Activated CD4-positive, alpha-beta T cell treated with anti-CD3 and anti-CD28 coated beads for 24 hours (primary cell): ENCODE measurements around the gene GRM4.

ENCODE experiments used
- DNase-seq, 2 donors: peaks; one replicate each; pipeline ENCODE4 v3.0.0-alpha.2; 2020; ENCODE audit warnings: low read depth in 2 of 2

Gene GRM4

DNA sequence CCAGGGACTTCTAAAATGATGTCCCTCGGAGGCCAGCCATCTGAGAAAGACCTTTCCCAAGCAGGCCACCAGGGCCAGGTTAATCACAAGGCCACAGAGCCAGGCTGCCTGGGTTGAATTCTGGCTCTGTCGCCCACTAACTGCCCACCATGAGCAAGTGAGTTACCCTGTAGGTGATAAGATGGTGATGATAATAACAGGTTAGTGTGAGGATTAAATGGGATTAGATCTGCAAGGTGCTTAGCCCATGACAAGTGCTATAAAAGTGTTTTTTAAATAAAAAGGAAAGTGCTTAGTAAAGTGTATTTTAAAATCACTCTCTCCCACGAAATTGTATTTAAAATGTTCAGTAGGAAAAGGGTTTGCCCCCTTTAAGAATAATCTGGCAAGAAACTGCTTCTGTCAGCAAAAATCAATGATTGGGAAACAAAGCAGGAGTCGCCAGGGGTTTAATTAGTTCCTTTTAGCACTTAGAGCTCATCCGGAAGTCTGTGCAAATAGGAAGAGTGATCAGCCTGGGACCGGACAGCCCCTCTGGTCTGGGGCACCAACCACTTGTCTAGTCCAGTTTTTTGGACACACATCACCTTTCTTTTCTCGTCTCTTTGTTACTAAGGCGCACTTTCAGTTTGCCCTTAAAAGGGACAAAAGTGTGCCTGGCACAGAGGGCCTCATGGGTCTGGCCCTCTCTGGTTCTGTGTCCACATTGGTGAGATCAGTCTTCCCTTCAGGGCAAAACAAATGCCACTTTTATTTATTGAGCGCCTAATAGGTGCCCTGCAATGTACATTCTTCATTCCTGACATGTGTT lies 150.4 kb downstream of the GRM4 start:
- no peak for DNase-seq

DNA sequence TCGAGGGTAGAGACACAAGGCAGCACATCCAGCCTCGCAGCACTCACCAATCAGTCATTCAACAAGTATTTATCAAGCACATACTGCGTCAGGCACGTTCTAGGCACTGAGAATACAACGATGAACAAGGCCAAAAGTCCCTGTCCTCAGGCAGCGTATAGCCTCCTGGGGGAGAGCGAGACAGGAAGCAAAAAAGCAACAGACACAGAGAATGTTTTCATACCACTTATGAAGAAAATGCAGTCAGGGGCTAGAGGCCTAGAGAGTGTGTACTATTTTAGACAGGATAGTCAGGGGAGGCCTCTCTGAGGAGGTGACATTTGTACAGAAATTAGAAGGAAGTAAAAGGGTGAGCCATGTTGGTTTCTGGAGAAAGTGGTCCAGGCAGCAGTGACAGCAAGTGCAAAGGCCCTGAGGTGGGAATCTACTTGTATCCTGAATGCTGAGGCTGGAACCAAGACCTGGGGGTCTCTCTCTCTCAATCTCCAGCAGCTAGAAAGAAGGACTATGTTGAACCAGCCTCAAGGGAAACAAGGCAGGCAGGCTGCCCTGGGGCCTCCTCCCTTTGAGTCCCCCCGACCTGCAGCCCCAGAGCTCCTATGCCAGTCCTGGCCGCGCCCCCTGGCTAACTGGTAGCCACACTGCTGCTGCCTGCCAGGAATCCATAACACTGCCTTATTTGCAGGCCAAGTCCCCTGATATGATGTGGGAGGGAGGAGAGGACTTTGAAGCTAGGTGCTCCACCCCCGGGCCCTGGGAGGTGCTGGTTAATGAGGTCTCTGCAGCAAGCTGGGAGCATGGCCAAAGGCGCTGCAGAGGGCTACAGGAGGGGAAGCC lies 151.2 kb downstream of the GRM4 start:
- DNase-seq = no peak

DNA sequence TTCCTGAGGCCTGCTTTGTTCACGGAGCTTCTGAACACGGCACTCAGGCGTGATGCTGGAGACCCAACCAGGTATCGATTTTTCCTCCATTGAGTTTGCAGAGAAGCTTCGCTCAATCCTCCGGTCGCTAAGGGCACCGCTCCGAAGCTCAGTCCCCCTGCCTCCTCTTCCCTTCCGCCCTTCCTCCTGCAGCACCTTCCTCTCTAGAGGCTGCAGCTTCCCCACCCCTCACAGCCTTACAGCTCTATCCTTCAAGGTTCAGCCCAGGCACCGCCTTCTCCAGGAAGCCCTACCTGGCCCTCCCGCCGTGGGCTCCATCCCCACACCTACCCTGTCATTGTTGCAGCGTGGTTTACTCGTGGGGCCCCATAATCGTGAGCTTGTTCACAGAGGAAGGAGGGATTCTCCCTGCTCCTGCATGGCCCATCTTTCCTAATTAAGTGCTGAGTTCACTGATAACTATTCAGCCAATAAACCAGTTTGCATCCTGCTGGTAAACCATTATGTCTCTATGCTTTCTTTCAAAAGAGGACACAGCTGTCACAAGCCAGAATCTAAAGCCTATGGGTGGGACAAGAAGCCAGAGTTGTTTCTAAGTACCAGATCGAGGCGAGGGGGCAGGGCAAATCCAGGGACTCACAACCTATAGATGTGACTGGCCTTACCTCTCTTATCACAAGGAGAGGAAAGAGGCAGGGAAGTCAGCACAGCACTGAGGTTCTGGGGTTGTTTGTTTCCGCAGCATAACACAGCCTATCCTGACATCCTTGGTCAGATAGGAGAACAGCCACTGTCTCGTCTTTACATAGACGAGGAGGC lies 152.0 kb downstream of the GRM4 start:
- no peak for DNase-seq

DNA sequence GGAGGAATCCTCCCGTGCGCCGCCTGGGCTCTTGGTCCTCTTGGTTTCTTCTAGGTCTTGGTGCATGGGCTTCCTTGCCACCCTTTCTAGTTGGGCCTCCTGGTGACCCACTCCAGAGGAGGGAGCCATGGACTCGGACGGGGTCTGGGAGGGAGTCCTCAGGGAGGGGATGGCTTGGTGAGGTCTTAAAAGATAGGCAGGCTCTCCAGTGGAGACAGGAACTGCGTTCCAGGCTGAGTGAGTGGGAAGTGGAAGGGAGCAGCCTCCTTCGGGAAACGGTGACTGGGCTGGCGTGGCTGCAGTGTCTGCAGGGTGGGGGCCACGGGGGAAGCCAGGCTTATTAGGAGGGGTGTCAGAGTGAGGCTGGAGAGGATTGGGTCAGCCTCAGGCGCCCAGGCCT lies 152.8 kb downstream of the GRM4 start:
- DNase-seq = no peak

DNA sequence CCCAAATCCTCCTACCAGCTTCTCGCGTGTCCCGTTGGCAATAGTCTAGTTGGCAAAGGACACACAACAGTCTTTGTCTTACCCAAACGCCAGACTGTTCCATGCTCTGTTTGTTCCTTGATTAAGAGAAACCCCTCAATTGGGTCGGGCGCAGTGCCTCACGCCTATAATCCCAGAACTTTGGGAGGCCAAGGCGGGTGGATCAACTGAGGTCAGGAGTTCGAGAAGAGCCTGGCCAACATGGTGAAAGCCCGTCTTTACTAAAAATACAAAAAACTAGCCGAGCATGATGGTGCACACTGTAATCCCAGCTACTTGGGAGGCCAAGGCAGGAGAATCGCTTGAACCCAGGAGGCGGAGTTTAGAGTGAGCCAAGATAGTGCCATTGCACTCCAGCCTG lies 153.7 kb downstream of the GRM4 start:
- no peak for DNase-seq

DNA sequence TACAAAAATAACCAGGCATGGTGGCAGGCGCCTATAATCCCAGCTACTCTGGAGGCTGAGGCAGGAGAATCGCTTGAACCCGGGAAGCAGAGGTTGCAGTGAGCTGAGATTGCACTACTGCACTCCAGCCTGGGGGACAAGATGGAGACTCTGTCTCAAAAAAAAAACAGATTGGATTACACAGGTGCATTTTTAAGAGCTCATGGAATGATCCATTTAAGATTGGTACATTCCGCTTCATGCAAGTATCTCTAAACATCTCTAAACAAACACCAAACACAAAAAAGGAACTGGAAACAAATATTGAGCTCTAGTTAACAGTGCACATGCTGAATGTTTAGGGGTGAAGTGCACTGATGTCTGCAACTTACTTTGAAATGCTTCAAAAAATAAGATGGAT lies 154.3 kb downstream of the GRM4 start:
- no peak for DNase-seq

DNA sequence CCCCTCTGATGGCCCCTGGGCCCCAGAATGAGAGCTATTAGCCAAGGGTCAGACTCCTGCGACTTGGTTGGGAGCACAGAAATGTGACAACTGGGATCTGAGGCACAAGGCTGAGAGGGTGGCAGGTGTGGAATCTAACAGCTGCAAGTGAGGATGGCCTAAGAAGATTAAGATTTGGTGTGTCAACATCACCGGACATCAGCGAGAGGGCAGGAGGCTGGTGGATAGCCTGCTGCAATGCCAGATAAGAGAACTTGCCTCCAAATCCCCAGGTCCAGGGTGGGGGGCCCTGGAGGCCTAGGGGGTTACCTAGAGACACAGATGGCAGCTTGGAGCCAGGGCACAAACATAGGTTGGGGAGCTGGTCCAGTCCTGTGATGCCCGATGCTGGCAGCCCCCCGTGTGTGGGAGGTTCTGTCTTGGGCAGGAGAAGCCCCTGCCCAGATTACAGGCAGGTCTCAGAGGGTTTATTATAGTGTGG lies 155.8 kb downstream of the GRM4 start:
- DNase-seq = no peak

DNA sequence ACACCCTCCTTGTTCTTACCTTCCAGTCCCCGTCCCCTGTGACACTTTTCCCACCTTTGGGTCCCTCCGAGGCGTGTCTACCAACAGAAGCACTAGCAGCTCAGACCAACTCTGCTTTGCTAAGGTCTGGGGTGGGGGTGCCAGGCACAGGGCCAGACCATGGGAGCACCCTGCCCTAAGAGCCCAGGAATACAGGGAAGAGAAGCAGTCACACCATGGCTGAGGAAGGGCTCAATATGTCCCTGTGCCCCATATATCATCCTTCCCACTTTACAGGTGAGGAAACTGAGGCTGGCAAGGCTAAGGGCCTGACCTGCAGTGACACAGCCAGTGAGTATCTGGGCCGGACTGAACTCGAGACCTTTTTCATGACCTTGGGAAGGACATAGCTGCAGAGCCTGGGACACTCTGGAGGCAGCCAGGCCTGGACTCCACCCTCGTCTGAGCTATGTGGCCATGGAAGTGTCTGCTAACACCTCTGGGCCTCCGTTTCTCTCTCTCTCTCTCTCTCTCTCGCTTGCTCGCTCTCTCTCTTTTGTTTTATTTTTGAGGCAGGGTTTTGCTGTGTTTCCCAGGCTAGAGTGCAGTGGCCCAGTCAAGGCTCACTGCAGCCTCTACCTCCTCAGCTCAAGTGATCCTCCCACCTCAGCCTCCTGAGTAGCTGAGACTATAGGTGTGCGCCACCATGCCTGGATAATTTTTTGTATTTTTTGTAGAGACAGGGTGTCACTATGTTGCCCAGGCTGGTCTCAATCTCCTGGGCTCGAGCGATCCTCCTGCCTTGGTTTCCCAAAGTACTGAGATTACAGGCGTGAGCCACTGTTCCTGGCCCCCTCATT lies 156.7 kb downstream of the GRM4 start:
- no peak for DNase-seq

DNA sequence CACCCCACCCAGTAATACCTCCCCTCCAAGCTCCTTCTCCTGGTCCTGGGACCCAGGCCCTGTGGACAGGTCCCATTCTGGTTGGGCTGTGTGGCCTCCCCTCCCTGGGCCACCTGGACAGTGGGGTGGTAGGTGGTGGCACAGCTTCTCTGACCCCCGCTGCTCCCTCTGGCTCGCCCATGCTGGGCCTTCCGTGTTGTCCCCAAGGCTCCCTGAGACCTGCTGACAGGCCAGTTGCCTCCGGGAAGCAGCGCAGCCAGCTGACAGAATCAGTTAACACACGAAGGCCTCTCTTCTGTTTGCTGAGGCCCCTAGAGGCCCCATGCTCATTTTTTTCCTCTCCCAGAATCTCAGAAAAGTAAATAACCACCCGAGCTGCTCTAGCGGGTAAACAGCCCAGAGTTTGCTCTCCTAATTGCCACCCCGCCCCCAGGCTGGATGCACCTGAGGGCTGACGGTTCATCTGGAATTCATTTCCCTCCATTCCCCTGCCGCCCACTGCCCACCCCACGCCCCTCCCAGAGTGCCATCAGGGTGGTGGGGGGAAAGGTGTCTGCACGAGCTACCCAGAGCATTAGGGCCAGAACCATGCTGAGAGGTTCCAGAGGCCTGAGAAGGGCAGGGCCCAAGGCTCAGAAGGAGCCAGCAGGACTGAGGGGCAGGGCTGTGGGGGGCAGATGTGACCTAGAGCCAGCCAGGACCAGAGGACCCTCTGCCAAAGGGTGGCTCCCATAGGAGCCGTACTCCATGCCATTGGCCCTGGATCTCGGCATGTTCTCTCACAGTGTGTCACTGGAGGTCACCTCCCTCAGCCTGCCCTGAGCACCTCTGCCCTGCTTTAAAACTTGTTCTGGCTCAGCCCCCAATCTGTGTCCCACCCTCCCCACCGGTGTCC lies 157.5 kb downstream of the GRM4 start:
- DNase-seq = no peak

DNA sequence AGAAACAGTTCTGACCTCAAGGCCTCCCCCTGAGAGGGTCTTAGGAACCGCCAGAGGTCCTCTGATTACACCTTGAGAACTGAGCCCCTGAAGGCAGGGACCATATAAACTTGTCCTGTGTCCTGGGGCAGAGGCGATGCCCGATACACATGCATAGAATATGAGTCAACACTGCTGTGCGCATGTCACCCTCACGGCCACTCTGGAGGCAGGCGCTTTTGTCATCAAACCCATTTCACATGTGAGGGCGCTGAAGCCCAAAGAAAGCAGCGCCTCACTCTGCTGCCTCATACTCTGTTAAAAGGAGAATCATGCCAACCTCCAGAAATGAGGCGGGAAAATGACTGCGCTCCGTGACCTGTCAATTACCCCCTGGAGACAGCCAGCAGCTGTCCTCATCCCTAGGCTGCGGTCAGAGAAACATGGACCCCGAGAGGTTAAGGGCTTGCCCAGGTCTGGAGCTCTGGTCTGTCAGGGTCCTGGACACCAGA lies 158.3 kb downstream of the GRM4 start:
- no peak for DNase-seq

DNA sequence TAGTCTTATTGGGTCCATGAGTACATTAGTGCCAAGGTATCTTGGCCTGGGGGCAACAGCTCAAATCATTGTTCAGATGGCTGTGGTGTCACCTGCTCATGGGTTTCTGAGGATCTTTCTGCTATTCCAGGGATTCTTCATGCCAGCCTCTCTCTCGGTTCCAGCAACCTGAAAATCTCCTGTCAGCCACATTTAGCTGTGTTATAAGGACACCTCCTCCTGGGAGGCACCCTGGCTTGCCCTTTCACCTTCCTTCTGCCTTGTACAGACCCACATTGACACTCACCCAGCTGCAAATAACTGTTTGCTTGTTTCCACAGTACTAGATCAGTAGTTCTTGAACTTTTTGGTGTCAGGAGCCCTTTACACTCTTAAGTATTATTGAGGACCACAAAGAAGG lies 159.9 kb downstream of the GRM4 start:
- DNase-seq = no peak

DNA sequence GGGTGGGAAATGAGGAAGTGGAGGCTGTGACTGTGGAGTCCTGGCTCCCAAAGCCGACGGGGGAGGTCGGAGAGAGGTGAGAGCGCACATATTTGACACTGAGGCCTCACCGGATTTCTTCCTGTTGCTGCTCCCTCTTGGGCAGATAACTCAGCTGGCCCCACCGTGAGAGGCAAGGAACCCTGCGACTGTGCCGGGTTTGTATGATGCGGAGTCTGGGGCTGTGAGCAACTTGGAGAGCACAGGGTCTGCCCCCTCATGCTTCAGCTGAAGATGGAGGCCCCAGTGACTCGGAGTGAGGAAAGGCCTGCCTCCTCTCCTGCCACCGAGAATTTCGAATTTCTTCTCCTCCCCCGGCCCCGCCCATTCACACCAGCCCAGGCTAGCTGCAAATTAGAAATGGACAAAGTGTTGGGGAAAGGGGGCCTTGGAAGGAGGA lies 160.6 kb downstream of the GRM4 start:
- DNase-seq = no peak

DNA sequence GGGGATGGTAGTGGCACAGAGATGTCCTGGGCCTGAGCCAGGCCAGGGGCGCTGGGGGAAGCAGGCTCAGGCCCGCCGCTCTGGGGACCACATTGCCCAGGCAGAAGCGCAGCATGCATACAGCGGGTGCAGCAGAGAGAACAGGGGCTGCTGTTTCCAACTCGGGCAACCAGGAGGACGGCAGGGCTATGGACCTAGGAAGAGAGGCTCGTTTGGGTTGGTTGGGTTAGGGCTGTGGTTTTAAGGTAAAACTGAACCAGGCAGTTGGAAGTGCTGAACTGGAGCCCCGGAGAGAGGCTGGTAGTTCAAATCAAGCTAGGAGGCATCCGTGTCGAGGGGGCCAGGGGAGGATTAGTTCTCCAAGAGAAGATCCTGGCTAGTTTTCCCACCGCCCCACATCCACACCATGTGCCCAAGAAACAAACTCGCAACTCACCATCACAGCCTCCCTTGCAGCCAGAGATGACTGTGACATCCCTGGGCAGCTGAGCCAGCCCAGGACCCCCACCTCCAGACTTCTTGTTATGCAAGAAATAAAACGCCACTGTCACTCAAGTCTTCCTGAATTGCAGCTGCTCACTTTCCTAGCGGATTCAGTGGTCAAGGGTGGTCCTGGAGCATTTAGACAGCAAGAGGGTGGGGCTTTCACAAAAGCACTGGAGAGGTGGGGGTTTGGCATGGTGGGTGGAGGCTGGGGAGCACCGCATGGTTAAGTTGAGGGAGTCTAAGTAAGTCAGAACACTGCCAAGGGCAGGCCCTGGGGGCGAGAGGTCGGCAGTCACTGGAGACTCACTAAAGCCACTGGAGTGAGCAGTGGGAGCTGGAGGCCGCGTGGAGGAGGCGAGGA lies 161.2 kb downstream of the GRM4 start:
- DNase-seq = no peak

DNA sequence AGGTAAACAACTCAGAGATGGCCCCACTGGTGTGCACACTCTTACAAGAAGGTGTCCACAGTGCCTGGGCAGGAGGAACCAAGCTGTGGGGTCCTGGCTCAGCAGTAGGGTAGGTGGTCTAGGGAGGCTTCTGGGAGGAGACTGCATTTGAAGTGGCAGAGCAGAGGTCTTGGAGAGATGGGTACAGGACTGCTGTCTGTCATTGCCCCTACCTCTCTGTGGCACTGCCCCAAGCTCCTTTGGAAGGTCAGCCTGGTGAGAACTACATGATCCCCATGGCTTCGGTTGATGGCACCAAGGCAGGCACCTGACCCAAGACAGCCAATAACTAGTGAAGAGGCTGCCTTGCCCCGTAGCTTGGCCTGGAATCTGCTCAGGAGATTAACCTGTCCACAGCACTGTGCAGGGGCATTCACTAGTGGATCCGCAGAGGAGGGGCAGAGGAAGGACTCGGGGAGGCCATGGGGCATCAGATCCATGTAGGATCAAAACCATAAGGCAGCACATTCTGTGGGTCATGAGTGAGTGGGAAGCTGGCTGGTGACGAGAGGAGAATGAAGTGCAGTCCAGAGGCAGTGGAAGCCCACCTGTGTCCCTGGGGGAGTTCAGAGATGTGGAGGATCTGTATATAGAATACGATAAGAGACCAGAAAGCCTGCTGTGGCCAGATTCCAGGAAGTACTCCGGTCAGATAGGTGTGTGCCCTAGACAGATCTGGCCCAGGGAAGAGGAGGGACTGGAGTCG lies 162.0 kb downstream of the GRM4 start:
- DNase-seq = no peak

DNA sequence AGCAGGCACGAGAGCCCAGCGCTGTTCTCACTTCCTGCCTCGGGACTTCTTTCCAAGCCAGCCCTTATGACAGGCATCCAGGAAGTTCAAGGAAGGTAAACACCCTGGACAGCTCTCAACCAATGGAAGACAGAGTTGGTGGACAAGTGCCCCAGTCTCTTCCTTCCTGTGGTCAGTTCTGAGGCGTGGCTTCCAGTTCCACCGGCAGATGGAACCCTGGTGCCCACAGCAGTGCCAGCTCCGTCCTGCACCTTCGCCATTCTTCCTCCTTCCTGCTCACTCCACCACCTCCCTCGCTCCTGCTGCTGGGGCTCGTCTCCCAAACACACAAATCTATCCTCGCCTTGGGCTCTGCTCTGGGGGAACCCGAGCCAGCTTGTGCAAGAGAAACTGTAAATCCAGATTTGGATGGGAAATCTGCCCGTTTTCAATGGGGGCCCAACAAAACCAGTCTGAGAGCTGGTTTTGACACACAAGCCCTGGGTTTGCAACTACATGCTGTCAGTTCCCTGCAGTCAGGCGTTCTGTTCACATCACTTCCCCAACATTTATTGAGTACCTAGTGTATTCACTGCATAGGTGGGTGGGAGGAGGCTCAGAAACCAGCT lies 162.7 kb downstream of the GRM4 start:
- DNase-seq = no peak

DNA sequence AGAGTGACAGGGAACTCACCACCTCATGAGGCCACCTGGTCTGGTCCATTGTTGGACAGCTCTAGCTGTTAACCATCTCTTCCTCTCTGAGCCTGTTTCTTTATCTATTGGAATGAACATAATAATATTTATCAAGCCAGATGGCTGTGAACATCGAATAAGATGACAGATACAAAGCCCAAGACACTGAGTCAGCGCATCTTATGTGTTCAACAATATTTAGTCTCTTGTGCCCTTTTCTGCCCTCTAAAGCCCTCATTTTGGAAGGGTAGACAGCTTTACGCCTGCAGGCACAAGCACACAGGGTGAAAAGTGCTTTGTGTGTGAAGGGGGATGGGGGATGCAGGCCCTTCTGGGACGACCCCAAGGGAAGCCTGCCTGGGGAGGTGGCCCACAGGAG lies 164.0 kb downstream of the GRM4 start:
- no peak for DNase-seq

DNA sequence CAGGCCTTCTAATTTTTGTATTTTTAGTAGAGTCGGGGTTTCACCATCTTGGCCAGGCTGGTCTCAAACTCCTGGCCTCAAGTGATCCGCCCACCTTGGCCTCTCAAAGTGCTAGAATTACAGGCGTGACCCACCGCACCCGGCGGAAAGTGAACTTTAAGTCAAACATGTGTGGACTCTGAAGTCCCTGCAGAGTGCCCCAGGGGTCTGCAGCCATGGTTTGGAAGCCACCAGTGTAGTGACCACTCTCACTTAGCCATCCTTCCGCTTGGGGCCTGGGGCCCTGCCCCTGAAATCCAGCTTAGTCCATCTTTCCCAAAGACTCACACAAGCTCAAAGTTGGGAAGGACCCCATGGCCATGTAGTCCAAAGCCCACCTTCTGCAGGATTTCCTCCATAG lies 164.5 kb downstream of the GRM4 start:
- no peak for DNase-seq
